ENCODE measurements around the gene MYPOP.

MYPOP gene

GRCh38 chr19:45889210-45889885 is 13.1 kb downstream of the MYPOP start:
- no peak overlapping the region for H3K4me3 ChIP-seq (replicated peaks in 1 of 2; ENCODE audit: low read depth in 2 of 2, low read length in 2 of 2)
- no peak for TF ChIP-seq CTCF (IDR thresholded peaks at IDR 0.05; ENCODE audit: low read depth, low read length)
- DNase-seq (ENCODE audit: low read depth in 2 of 2), result no peak

GRCh38 chr19:45887200-45887710 is 15.2 kb downstream of the MYPOP start:
- DNase-seq (ENCODE audit: low read depth in 2 of 2), result no peak
- no peak for TF ChIP-seq CTCF (IDR thresholded peaks at IDR 0.05; ENCODE audit: low read depth, low read length)
- H3K4me3 ChIP-seq (replicated peaks in 1 of 2; ENCODE audit: low read depth in 2 of 2, low read length in 2 of 2), result peak overlapping the region; percentile 58 to 73

DNA sequence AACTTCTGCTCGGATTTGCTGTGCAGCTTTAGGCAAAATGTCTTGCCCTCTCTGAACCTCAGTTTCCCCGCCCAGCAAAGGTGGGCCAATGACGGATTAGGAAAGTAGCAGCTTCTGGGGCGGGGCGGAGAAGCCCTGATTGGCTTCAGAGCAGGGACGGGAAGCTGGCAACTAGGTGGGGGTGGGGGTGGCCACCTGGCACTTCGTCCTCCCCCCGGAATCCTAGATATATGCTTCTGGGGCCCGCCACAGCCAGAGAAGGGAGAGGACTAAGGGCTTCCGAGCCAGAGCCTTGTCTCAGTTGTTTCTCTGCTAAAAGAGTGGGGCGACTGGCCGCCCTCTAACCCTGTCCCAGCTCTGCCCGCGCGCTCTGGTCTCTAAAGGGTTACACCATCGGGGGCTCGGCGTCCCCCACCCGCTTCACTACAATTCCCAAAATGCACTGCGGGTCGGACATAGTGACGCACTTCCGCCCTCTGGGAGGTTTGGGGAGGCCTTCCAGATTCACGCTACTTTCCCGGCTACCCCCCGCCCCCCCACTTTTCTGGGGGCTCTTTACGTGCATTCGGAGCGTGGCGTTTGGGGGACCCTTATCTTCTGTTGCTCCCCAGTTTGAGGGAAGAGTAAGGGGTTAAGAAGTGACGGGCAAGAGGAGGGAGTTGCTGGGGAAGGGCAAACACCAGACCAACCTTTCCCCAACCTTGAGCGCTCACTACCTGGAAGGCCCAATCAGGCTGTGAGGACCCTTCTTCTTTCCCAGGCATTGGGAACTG is 15.8 kb downstream of the MYPOP start:
- peak overlapping the region; percentile 58 to 73 for H3K4me3 ChIP-seq (replicated peaks in 1 of 2; ENCODE audit: low read depth in 2 of 2, low read length in 2 of 2)
- TF ChIP-seq CTCF (IDR thresholded peaks at IDR 0.05; ENCODE audit: low read depth, low read length), result no peak
- DNase-seq (ENCODE audit: low read depth in 2 of 2), result peak; percentile 95 to 96

DNA sequence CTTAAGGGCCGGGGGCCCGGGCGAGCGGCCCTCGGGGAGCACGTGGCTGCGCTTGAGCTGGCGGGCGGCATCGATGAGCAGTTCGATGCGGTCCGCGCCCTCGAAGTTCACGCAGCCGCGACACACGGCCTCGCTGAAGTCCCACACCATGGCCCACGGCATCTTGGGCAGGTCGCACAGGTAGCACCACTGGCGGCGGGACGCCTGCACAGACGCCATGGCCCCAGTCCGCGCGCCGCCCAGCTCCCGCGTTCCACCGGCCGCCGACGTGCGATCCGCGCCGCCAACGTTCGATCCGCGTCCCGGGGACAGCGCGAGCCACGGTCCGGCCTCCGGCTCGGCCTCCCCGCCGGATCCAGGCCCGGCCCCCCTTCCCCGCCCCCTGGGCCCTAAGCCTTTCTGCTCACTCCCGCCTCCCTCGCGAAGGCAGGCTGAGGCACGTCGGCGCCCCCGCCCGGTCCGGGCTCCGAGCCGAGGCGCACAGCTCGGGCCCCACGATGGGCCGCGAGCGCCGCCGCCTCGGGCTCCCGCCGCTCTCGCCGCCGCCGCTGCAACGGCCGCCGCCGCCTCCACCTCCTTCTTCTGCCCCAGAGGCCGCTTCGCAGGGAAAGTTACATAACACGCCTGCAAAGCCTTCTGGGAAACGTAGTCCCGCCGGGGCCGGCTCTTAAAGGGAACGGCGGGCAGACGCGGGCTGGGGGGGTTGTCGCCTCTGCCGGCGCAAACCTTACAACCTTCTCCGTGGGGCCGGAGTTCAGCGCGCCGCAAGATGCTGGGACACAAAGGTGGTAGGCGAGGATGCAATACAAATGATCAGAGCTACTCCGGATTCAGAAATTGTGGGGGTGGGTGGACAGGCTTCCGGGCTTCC is 16.6 kb downstream of the MYPOP start, which contains the start of gene IRF2BP1:
IRF2BP1 (minus strand) TSS at position 586 of the 871 bp plus-strand sequence; CDS start at position 219, 367 bp downstream.
- peak; percentile 95 to 96 for DNase-seq (ENCODE audit: low read depth in 2 of 2)
- TF ChIP-seq CTCF (IDR thresholded peaks at IDR 0.05; ENCODE audit: low read depth, low read length), result no peak
- H3K4me3 ChIP-seq (replicated peaks in 1 of 2; ENCODE audit: low read depth in 2 of 2, low read length in 2 of 2), result peak within 1 kb of the TSS; percentile 58 to 73

- peak overlapping the region; percentile 58 to 73 for H3K4me3 ChIP-seq (replicated peaks in 1 of 2; ENCODE audit: low read depth in 2 of 2, low read length in 2 of 2)
- no peak for DNase-seq (ENCODE audit: low read depth in 2 of 2)
- TF ChIP-seq CTCF (IDR thresholded peaks at IDR 0.05; ENCODE audit: low read depth, low read length), result no peak
Observed at GRCh38 chr19:45884682-45885555, 17.5 kb downstream of the MYPOP start.
